Colonic mucosa (tissue), 4 donors: ENCODE data around the gene MKNK1. TPM values are rescaled to one million over a fixed set of nuclear protein-coding genes. Genes with fewer than 3 reads are reported as not detected.

ENCODE experiments used
- DNase-seq: peaks from one replicate; pipeline ENCODE4 v3.0.0-alpha.2; 2020
- H3K27ac ChIP-seq: fragments of 200-600 bp; one replicate; pipeline ENCODE4 v1.8.0; 2021
- H3K27me3 ChIP-seq: fragments of 200-600 bp; one replicate; pipeline ENCODE4 v1.8.0; 2021
- H3K36me3 ChIP-seq: fragments of 200-600 bp; one replicate; pipeline ENCODE4 v1.8.0; 2021
- H3K4me1 ChIP-seq: fragments of 200-600 bp; one replicate; pipeline ENCODE4 v1.8.0; 2021; ENCODE audit warnings: mild to moderate bottlenecking
- H3K4me3 ChIP-seq: fragments of 200-600 bp; one replicate; pipeline ENCODE4 v1.8.0; 2021
- H3K9ac ChIP-seq, 2 donors: one replicate each; pipeline ENCODE4 v1.7.0; 2013; ENCODE audit warnings: control low read depth in 2 of 2, low read depth in 2 of 2, low read length in 2 of 2
- H3K9me3 ChIP-seq: fragments of 200-600 bp; one replicate; pipeline ENCODE4 v1.8.0; 2021
- CTCF ChIP-seq: fragments of 200-600 bp; IDR thresholded peaks from one replicate; pipeline ENCODE4 v1.8.0; 2022; ENCODE audit warnings: antibody characterized with exemption, mild to moderate bottlenecking
- intact Hi-C: fragments of 100-400 bp; cut with DNase I; formaldehyde crosslinking; loops from one replicate; pipeline ENCODE4 v1.14.1; 2022
- total RNA-seq, 2 donors: library from RNA; stranded (reverse); fragmentation: NEBNext Ultra II Directional in 1 of 2; extraction: Animal tissue kit (Norgen Biotek cat#: 25700) in 1 of 2; gene quantifications; one replicate each; pipeline ENCODE4 v1.2.1, GENCODE V29; 2021
- donor health status: healthy.
- donor health status: DM: no; HTN: no; CAD: no.
- donor health status: DM: no; HTN: no; CAD: no.

MKNK1 gene
- total RNA-seq, 2 donors from 2014 or later: 27.0 to 36.8 TPM

DNA sequence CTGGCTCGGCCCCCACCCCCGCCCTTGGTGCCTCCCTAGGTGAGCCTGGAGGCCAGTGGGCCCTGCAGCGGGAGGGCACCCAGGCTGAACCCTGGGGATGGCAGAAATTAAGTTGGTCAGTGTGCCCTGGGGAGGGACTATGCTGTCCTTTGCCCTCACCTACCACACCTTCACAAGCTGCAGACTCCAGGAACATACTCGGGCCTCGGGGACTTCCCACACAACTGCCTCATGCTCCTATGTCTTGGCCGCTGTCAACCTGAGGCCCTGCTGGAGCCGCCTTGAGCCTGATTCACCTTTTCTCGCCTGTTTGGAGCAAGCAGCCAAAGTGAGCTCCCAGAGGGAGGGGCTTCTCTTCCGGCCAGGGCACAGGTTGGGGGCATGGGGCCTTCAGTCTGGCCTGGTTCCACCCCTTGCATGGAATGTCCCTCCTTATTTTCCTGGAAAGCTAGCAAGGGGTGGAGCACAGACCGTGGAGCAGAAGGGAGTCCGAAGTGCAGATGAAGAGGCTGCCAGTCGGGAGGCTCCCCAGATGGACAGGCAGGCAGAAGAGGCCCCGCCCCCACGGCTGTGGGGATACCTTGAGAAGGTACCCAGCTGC is 77.3 kb downstream of the MKNK1 start:
- no peak overlapping the region for H3K4me3 ChIP-seq
- H3K27ac ChIP-seq: peak overlapping the region; percentile 49
- no peaks in the 10 kb centered on the region for H3K4me1 ChIP-seq
- peak; percentile 83 for DNase-seq
- no peaks in the 10 kb centered on the region for H3K36me3 ChIP-seq
- H3K9me3 ChIP-seq: no peaks in the 10 kb centered on the region
- H3K27me3 ChIP-seq: no peaks in the 10 kb centered on the region
- no peak overlapping the region for H3K9ac ChIP-seq
- no peak for TF ChIP-seq CTCF
- intact Hi-C loops: loop anchor here (2.0 to 5.0 kb wide), 2 partner anchors 48 to 79 kb away; no protein-coding TSS in a partner anchor

GRCh38 chr1:46526013-46526690 is 77.9 kb downstream of the MKNK1 start:
- Histone ChIP-seq H3K9me3 (no peaks in the 10 kb centered on the region), H3K27me3 (no peaks in the 10 kb centered on the region), H3K36me3 (no peaks in the 10 kb centered on the region), H3K4me3 (no peak overlapping the region), H3K9ac (no peak overlapping the region), H3K27ac (peak overlapping the region; percentile 49), H3K4me1 (no peaks in the 10 kb centered on the region)
- DNase-seq: no peak
- intact Hi-C loops: loop anchor here (2.0 to 5.0 kb wide), 2 partner anchors 47 to 79 kb away; no protein-coding TSS in a partner anchor
- no peak for TF ChIP-seq CTCF

DNA sequence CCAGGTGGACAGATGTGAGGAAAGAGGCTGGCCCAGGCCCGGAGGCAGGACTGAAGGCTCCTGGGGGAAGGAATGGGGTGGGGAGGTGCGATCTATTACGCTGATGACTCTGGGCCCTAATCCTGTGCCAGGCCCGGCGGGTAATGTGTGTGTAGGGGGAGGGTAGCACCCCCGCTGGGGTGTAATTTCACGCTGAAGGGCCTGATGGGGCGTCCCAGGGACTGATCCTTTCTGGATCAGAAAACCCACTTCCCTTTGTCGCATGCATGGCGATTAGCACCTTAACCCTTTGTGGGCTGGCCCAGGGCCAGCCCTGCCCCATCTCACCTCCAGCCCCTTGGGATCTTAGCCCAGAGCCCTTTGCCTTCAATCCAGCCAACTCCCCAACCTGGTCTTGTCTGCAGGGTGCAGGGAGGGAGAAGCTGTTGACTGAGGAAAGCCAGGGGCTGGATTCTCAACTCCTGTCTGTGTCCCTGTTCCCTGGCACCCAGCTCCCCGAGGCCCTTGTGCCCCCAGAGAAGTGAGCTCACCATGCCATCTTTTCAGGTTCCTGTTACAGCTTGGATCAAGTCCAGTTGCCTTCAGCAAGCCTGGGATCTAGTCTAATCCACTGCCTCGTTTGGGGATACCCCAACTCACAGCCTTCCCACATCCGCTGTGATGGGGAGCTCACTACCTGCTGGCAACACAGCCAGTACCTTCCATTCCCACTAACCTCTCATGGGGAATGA is 78.7 kb downstream of the MKNK1 start:
- DNase-seq: no peak
- Histone ChIP-seq H3K9me3 (no peaks in the 10 kb centered on the region), H3K27me3 (no peaks in the 10 kb centered on the region), H3K4me3 (no peak overlapping the region), H3K9ac (no peak overlapping the region), H3K36me3 (no peaks in the 10 kb centered on the region), H3K27ac (no peak overlapping the region), H3K4me1 (no peaks in the 10 kb centered on the region)
- intact Hi-C loops: loop anchor here (5.0 kb wide), 1 partner anchor 78 kb away; no protein-coding TSS in a partner anchor
- TF ChIP-seq CTCF: no peak

GRCh38 chr1:46524843-46525242 is 79.2 kb downstream of the MKNK1 start:
- Histone ChIP-seq H3K27me3 (no peaks in the 10 kb centered on the region), H3K27ac (no peak overlapping the region), H3K36me3 (no peaks in the 10 kb centered on the region), H3K9me3 (no peaks in the 10 kb centered on the region), H3K4me1 (no peaks in the 10 kb centered on the region), H3K4me3 (no peak overlapping the region), H3K9ac (no peak overlapping the region)
- intact Hi-C loops: loop anchor here (5.0 kb wide), 1 partner anchor 78 kb away; no protein-coding TSS in a partner anchor
- TF ChIP-seq CTCF: no peak
- DNase-seq: no peak

- no peaks in the 10 kb centered on the region for H3K27me3 ChIP-seq
- no peak for TF ChIP-seq CTCF
- no peaks in the 10 kb centered on the region for H3K36me3 ChIP-seq
- intact Hi-C loops: no loop called here
- H3K4me1 ChIP-seq: no peaks in the 10 kb centered on the region
- no peaks in the 10 kb centered on the region for H3K9me3 ChIP-seq
- DNase-seq: no peak
- H3K9ac ChIP-seq: no peak overlapping the region
- H3K4me3 ChIP-seq: no peak overlapping the region
- H3K27ac ChIP-seq: no peak overlapping the region
These were observed 80.3 kb downstream of the MKNK1 start for GRCh38 chr1:46523496-46524353.
